Lung (tissue), 12 donors: ENCODE measurements around the gene DMBT1. TPM values are rescaled to one million over a fixed set of nuclear protein-coding genes. Genes with fewer than 3 reads are reported as not detected.

Source experiments
- ATAC-seq: fragments of 200-7000 bp; cut with Tn5 transposase; one replicate; pipeline ENCODE4 v1.9.1; 2020; ENCODE audit warnings: moderate number of reproducible peaks; ENCODE audit not compliant: insufficient read depth, low FRiP score
- DNase-seq, 3 donors: peaks; one replicate each; pipeline ENCODE4 v3.0.0-alpha.2; 2013 to 2017
- H3K27ac ChIP-seq, 2 donors: one replicate each; pipeline ENCODE4 v1.5.1; 2013; ENCODE audit warnings: mild to moderate bottlenecking in 2 of 2, moderate library complexity in 2 of 2, control low read depth in 1 of 2, inconsistent platforms in 1 of 2, low read depth in 1 of 2, low read length in 1 of 2
- H3K27me3 ChIP-seq, 3 donors: one replicate each; pipeline ENCODE4 v1.5.1; 2013; ENCODE audit warnings: low read length in 2 of 3; ENCODE audit not compliant: control insufficient read depth in 3 of 3, insufficient read depth in 3 of 3
- H3K36me3 ChIP-seq, 4 donors: one replicate each; pipeline ENCODE4 v1.5.1; 2013; ENCODE audit warnings: low read length in 4 of 4, mild to moderate bottlenecking in 1 of 4, moderate library complexity in 1 of 4; ENCODE audit not compliant: control insufficient read depth in 4 of 4, insufficient read depth in 4 of 4
- H3K4me1 ChIP-seq, 5 donors: one replicate each; pipeline ENCODE4 v1.5.1; 2013; ENCODE audit warnings: low read length in 5 of 5, mild to moderate bottlenecking in 2 of 5, moderate library complexity in 1 of 5; ENCODE audit not compliant: control insufficient read depth in 5 of 5, insufficient read depth in 5 of 5
- H3K4me3 ChIP-seq: one replicate; pipeline ENCODE4 v1.5.1; 2013; ENCODE audit warnings: mild to moderate bottlenecking, control low read depth, moderate library complexity
- H3K9ac ChIP-seq, 2 donors: one replicate each; pipeline ENCODE4 v1.5.1; 2013; ENCODE audit warnings: low read length in 2 of 2, control low read depth in 1 of 2; ENCODE audit not compliant: insufficient read depth in 1 of 2
- H3K9me3 ChIP-seq, 4 donors: one replicate each; pipeline ENCODE4 v1.5.1; 2013; ENCODE audit warnings: low read length in 3 of 4, mild to moderate bottlenecking in 1 of 4, moderate library complexity in 1 of 4; ENCODE audit not compliant: control insufficient read depth in 4 of 4, insufficient read depth in 3 of 4
- WGBS, 2 donors: extraction: QIAGEN DNeasy Blood & Tissue Kit; methylation state at CpG; one replicate each; pipeline ENCODE4 v1.1.7; 2013; 5-methylcytosine and 5-hydroxymethylcytosine counted together
- polyA plus RNA-seq, 2 donors: library from polyadenylated mRNA; stranded (reverse); fragments of 200-250 nt; gene quantifications; one replicate each; pipeline ENCODE4 v1.2.1, GENCODE V29; 2013
- total RNA-seq, 2 donors: library from RNA; depleted of rRNA in 1 of 2; stranded (reverse); fragments of >200 nt in 1 of 2; gene quantifications; one replicate each; pipeline ENCODE4 v1.2.1, GENCODE V29; 2014 to 2021
- TF ChIP-seq, protein P1 (sequence below): IDR thresholded peaks from 2 replicates; pipeline ENCODE4 v1.5.1; 2012; ENCODE audit warnings: mild to moderate bottlenecking; ENCODE audit errors: control extremely low read depth, extremely low read depth
- donor health status: control.
- donor health status: control.
- donor health status: Bipolar disorder and iron deficiency.
- donor health status: healthy.
- donor health status: DM: yes; HTN: yes; CAD: no.

The DMBT1 gene
- total and polyA plus RNA-seq, 4 donors, result 21.1 to 337 (median 111) TPM

DNA sequence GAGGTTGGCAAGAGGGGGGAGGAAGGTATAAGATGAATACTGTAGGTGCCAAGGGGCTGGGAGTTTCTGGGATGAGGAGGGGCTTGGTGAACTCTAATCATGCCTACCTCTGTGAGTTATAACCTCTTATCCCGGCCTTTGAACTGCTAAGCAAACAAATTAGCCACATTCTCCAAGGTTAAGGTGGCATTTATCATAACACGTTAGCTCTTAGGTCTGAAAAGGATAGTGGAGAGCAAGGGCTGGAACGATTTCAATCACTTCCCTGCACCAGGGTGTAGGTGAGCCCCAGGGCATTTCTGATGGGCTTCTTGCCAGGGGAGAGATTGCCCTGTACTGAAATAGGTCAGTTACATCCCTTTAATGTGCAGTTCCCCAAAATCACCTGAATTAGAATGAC lies 28.6 kb upstream of the DMBT1 start:
- no peaks in the 10 kb centered on the region for H3K27me3 ChIP-seq
- peak in 1 of 3 donors; percentile 40 for DNase-seq
- no peak overlapping the region for H3K4me3 ChIP-seq
- H3K9ac ChIP-seq, result no peak overlapping the region
- H3K9me3 ChIP-seq, result no peaks in the 10 kb centered on the region
- H3K4me1 ChIP-seq, result peaks cover 0 to 5% (median 0%) of the 10 kb centered on the region in 5 donors
- TF ChIP-seq, protein P1, sequence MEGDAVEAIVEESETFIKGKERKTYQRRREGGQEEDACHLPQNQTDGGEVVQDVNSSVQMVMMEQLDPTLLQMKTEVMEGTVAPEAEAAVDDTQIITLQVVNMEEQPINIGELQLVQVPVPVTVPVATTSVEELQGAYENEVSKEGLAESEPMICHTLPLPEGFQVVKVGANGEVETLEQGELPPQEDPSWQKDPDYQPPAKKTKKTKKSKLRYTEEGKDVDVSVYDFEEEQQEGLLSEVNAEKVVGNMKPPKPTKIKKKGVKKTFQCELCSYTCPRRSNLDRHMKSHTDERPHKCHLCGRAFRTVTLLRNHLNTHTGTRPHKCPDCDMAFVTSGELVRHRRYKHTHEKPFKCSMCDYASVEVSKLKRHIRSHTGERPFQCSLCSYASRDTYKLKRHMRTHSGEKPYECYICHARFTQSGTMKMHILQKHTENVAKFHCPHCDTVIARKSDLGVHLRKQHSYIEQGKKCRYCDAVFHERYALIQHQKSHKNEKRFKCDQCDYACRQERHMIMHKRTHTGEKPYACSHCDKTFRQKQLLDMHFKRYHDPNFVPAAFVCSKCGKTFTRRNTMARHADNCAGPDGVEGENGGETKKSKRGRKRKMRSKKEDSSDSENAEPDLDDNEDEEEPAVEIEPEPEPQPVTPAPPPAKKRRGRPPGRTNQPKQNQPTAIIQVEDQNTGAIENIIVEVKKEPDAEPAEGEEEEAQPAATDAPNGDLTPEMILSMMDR, result no peak
- peak; percentile 58 for ATAC-seq
- no peaks in the 10 kb centered on the region for H3K36me3 ChIP-seq
- WGBS, 2 donors, result 40 to 68% methylated on average over 3 of the region's 3 CpGs
- peak overlapping the region in 1 of 2 donors; percentile 21 for H3K27ac ChIP-seq

DNA sequence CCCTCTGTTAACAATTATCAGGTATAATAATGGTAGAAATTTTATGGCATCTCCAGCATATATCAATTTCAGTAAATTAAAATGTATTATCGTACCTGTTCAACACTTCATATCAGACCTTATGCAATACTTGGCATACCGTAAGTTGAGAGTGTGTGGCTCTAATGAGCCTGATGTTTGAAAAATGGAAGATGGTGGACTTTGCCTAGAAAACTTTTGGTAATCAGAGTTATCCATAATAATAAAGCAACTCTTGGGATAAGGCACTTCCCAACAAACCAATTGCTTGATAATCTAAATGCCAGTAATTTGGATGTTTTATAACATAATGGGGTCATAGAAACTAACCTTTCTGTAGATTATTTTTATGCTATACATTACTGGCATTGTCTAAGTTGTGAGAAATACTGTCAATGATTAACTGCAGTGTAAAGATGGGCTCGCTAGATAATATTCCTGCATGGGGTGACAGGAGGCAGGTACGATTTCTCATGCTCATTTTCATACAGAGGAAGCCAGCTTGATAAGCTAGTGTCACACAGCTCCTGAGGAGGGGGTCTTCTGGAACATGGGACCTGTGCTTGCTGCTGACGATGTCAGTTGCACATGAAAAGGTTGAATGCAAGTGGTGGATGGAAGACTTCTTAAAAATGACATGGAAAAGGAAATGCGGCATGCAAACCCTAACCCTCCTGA lies 27.8 kb upstream of the DMBT1 start:
- Histone ChIP-seq H3K4me1 (peaks cover 0 to 5% (median 0%) of the 10 kb centered on the region in 5 donors), H3K27me3 (no peaks in the 10 kb centered on the region), H3K9ac (no peak overlapping the region), H3K36me3 (no peaks in the 10 kb centered on the region), H3K9me3 (no peaks in the 10 kb centered on the region), H3K4me3 (no peak overlapping the region), H3K27ac (no peak overlapping the region)
- ATAC-seq (no peak), DNase-seq (no peak)
- TF ChIP-seq, protein P1, result no peak
- WGBS, 2 donors, result 83 to 90% methylated on average over 6 of the region's 6 CpGs

DNA sequence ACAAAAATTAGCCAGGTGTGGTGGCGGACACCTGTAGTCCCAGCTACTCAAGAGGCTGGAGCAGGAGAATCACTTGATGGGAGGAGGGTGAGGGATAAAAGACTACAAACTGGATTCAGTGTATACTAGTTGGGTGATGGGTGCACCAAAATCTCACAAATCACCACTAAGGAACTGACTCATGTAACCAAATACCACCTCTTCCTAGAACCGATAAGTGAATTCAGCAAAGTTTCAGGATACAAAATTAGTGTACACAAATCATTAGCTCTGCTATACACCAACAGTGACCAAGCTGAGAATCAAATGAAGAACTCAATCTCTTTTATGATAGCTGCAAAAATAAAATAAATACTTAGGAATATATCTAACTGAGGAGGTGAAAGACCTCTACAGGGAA lies 23.0 kb upstream of the DMBT1 start:
- Histone ChIP-seq H3K4me3 (no peak overlapping the region), H3K4me1 (no peaks in the 10 kb centered on the region), H3K36me3 (no peaks in the 10 kb centered on the region), H3K9me3 (no peaks in the 10 kb centered on the region), H3K9ac (no peak overlapping the region), H3K27me3 (no peaks in the 10 kb centered on the region), H3K27ac (no peak overlapping the region)
- DNase-seq (no peak), ATAC-seq (no peak)
- TF ChIP-seq, protein P1, result no peak
- WGBS, 2 donors, result 96 to 100% methylated on average over 2 of the region's 2 CpGs
